ENCODE results near the gene SIAH1. TPM values are rescaled to one million over a fixed set of nuclear protein-coding genes. Genes with fewer than 3 reads are reported as not detected.

The SIAH1 gene
- total RNA-seq, 2 donors from 2014 or later: 12.3 to 18.0 TPM

GRCh38 chr16:48352648-48353390 lies 32.4 kb downstream of the SIAH1 start:
- H3K4me3 ChIP-seq: no peak overlapping the region
- H3K9me3 ChIP-seq: no peaks in the 10 kb centered on the region
- TF ChIP-seq CTCF (IDR thresholded peaks at IDR 0.05): no peak
- no peak for DNase-seq (ENCODE audit: low spot score)
- no peaks in the 10 kb centered on the region for H3K27me3 ChIP-seq
- H3K36me3 ChIP-seq: peaks cover 37% of the 10 kb centered on the region
- H3K27ac ChIP-seq: no peak overlapping the region
- peaks cover 0 to 3% of the 10 kb centered on the region in 2 donors for H3K4me1 ChIP-seq

- Histone ChIP-seq H3K27ac (no peak overlapping the region), H3K4me1 (peaks cover 0 to 3% of the 10 kb centered on the region in 2 donors), H3K27me3 (no peaks in the 10 kb centered on the region), H3K4me3 (no peak overlapping the region), H3K9me3 (no peaks in the 10 kb centered on the region), H3K36me3 (peaks cover 42% of the 10 kb centered on the region)
- DNase-seq (ENCODE audit: low spot score): no peak
- TF ChIP-seq CTCF (IDR thresholded peaks at IDR 0.05): no peak
Measured at GRCh38 chr16:48350736-48351135, 34.5 kb downstream of the SIAH1 start.

- TF ChIP-seq CTCF (IDR thresholded peaks at IDR 0.05): no peak
- no peak overlapping the region for H3K27ac ChIP-seq
Measured at GRCh38 chr16:48347980-48348379, 37.2 kb downstream of the SIAH1 start.

DNA sequence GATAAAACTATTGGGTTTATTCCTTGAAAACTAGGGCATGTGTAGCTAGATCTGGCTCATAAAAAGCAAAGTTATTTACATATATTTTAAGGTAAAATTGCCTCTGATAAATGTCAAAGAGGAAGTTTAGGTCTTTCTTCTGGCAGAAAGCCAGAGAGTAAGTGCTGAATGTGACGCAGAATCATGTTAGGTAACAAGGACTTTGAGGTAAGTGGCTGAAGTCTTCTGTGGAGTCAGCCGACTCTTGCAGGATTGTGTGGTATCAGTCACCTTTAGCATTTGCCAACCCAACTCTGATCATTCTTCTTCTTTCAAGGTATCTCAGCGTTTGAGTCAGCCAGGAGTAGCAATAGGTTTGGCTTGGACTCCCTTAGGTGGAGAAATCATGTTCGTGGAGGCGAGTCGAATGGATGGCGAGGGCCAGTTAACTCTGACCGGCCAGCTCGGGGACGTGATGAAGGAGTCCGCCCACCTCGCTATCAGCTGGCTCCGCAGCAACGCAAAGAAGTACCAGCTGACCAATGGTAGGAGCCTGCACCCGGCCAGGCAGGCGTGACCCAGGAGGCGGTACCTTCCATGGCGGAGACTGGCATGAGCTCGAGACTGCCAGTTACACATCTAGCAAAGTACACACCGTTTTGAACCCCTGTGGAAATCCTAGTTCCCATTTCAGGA lies 37.9 kb downstream of the SIAH1 start:
- TF ChIP-seq CTCF (IDR thresholded peaks at IDR 0.05): no peak
- Histone ChIP-seq H3K36me3 (peaks cover 43% of the 10 kb centered on the region), H3K4me3 (no peak overlapping the region), H3K27me3 (no peaks in the 10 kb centered on the region), H3K4me1 (no peaks in the 10 kb centered on the region), H3K9me3 (no peaks in the 10 kb centered on the region), H3K27ac (no peak overlapping the region)
- DNase-seq (ENCODE audit: low spot score): no peak

More at GRCh38 chr16:48347980-48348379, 37.2 kb downstream of the SIAH1 start:
- Histone ChIP-seq H3K4me3 (no peak overlapping the region), H3K9me3 (no peaks in the 10 kb centered on the region), H3K27me3 (no peaks in the 10 kb centered on the region), H3K4me1 (no peaks in the 10 kb centered on the region), H3K36me3 (peaks cover 43% of the 10 kb centered on the region)
- DNase-seq (ENCODE audit: low spot score): no peak

GRCh38 chr16:48342591-48342990 lies 42.6 kb downstream of the SIAH1 start:
- no peaks in the 10 kb centered on the region for H3K27me3 ChIP-seq
- no peak for DNase-seq (ENCODE audit: low spot score)
- peaks cover 30% of the 10 kb centered on the region for H3K36me3 ChIP-seq
- no peaks in the 10 kb centered on the region for H3K4me1 ChIP-seq
- TF ChIP-seq CTCF (IDR thresholded peaks at IDR 0.05): no peak
- H3K9me3 ChIP-seq: no peaks in the 10 kb centered on the region
- no peak overlapping the region for H3K4me3 ChIP-seq
- no peak overlapping the region for H3K27ac ChIP-seq

Measured in right atrium auricular region (tissue), 2 donors.